Lung microvascular endothelial cell (primary cell): ENCODE measurements around the gene ZNF618. TPM values are rescaled to one million over a fixed set of nuclear protein-coding genes. Genes with fewer than 3 reads are reported as not detected.
"Not testable (repeated sequence)": the region's sequence is repeated elsewhere in the genome, so short reads cannot be mapped to it uniquely, and the experiment has no call there.

Experiments used
- DNase-seq, 2 donors: peaks; one replicate each; pipeline versions ENCODE4 v3.0.0 to v3.0.0-alpha.2; 2010; ENCODE audit warnings: low read depth in 2 of 2
- total RNA-seq: library from RNA; depleted of rRNA; stranded (reverse); fragments of >200 nt; gene quantifications from 2 replicates; pipeline ENCODE4 v1.2.1, GENCODE V29; 2014

The ZNF618 gene
- total RNA-seq, 1 donor from 2014 or later: 6.7 TPM

DNA sequence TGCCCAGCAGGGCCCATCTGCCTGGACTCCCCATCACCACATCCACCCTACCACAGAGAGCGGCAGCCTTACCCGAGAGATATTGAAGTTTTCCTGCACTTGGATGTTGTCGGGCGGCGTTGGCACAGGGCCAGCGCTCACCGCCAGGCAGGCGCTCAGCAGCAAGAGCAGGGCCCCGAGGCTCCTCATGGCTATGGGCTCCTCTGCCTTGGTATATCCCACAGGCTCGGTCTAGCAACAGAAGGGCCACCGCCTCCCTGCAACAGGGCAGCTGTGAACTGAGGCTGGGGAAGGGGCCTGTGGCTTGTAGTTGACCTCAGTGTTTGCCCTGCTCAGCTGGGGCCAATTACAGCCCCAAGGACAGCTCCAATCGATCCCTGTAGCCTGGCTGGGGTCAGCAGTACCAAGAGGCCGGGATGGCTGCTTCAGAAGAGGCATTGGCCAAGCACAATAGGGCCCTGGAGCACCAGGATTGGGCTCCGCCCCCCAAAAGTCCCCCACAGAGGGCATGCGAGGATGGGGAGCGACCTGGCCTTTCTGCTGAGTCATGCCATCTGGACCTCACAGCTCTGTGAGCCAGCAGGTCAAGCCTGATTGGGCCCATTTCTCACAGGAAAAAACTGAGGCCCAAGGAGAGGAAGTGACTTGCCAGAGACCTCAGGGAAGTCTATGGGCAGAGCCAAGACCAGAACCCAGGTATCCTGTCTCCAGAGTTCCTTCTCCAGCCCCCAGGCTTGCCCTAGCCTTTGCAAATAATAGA, 202.1 kb downstream of the ZNF618 start, which contains the start of gene AMBP:
Gene AMBP, minus strand, starts transcription at position 280 of the 760 bp plus-strand sequence. Its CDS starts 91 bp downstream, at position 189.
- peak in 1 of 2 donors; percentile 16 for DNase-seq

- no peak for DNase-seq
Observed at GRCh38 chr9:114078781-114079156, 202.7 kb downstream of the ZNF618 start.

GRCh38 chr9:114080195-114080772, 204.2 kb downstream of the ZNF618 start:
- no peak for DNase-seq

- no peak for DNase-seq
Observed at GRCh38 chr9:114080773-114081440, 204.8 kb downstream of the ZNF618 start.

DNA sequence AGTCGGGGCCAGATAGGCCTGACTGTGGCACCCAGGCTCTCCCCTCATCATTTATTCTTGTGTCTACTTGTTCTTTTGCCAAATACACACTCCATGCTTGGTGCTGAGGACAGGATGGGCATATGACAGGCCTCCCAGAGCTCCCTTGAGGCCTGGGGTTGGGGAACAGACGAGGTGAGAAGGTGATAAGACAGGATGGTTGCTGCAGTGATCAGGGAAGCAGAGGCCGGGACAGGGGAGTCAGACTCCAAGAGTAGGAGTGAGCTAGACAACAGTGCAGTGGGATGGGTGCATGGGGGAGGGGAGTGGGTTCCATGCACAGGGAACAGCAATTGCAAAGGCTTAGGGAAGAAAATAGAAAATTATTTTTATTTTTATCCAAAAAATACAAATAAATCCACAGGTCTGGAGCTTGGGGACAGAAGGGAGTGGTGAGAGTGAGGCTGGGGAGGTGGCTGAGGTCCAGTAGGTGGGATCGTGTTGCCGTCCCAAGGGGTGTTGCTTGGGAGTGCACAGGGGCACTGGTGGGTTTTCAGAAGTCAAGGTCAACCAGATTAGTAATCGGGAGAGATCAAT, 205.4 kb downstream of the ZNF618 start:
- no peak for DNase-seq

- DNase-seq: peak; percentile 87 to 90
Observed at GRCh38 chr9:114082017-114082762, 206.1 kb downstream of the ZNF618 start.

DNA sequence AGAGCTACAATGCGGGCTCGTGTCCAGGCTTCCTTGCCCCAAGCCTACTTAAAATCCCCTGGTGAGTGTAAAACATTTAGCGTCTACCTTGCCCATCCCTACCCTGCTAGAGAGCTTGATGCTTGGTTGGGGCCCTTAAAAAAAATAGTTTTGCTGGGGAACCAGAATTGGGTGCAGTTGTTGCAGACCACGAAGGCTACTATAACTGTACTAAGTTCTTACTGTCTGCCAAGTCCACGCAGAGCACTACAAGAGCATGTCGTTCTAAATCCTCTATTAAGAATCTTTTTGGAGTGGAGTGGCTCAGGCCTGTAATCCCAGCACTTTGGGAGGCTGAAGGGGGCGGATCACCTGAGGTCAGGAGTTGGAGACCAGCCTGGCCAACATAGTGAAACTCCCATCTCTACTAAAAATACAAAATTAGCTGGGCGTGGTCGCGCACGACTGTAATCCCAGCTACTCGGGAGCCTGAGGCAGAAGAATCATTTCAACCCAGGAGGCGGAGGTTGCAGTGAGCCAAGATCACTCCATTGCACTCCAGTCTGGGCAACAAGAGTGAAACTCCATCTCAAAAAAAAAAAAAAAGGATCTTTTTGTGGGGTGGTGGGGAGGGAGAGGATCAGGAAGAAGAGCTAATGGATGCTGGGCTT, 206.8 kb downstream of the ZNF618 start:
- DNase-seq: not testable (repeated sequence)

DNA sequence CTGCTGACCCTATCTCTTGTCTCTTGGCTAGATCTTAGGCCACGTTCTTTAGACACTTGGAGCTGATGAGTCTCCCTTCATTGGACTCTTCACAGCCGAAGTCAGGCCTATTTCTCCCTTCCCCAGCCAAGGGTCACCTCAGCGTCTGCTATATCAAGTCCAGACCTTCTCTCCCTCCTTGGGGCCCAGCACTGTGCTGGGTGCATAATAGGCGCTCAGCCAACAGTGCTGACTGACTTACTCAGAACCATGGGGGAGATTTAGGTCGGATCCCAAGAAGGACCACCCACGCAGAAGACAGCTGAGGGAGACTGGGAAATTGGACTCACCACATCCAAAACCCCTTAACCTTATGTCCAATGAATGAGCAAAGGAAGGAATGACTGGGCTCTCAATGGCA, 207.6 kb downstream of the ZNF618 start:
- DNase-seq: no peak

- DNase-seq: no peak
Observed at GRCh38 chr9:114084282-114085073, 208.4 kb downstream of the ZNF618 start.

- no peak for DNase-seq
Observed at GRCh38 chr9:114085387-114085789, 209.3 kb downstream of the ZNF618 start.

- no peak for DNase-seq
Observed at GRCh38 chr9:114086009-114086408, 209.9 kb downstream of the ZNF618 start.

DNA sequence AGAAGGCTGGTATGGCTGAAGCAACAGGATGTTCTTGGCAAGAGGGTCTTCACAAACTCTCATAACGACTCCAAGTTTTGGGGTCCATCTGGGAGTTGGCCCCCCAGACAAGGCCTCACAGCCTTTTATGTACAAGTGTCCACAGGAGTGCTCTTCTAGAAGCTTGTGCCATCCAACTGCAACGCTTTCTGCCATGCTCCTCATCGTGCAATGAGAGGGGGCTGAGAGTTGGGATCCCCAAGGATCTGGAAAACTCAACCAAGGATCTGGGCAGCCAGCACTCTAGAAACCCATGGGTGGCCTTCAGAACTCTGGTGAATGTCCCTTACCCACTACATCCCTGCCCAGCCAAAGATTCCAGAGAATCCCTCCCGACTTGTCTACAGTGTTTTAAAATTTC, 210.5 kb downstream of the ZNF618 start:
- DNase-seq: no peak

DNA sequence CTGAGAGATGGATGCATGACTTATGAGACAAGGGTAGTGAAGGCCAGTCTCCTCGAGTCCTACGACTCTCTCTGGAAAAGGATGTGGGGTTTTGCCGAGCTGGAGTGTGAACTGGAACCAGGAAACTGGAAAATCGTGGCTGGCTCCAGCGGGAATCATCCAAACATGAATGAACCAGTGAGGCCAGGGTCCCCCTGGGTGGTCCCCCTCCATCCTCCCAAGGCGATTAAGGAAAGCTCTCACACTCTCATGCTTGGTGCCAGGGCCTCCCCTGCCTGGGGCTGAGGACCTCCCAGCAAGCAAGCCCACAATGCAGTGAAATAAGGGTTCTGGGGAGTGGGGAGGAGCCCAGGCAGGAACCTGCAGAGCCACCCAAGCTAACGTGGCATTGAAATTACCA, 211.6 kb downstream of the ZNF618 start:
- DNase-seq: no peak

- no peak for DNase-seq
Observed at GRCh38 chr9:114088571-114089170, 212.6 kb downstream of the ZNF618 start.

DNA sequence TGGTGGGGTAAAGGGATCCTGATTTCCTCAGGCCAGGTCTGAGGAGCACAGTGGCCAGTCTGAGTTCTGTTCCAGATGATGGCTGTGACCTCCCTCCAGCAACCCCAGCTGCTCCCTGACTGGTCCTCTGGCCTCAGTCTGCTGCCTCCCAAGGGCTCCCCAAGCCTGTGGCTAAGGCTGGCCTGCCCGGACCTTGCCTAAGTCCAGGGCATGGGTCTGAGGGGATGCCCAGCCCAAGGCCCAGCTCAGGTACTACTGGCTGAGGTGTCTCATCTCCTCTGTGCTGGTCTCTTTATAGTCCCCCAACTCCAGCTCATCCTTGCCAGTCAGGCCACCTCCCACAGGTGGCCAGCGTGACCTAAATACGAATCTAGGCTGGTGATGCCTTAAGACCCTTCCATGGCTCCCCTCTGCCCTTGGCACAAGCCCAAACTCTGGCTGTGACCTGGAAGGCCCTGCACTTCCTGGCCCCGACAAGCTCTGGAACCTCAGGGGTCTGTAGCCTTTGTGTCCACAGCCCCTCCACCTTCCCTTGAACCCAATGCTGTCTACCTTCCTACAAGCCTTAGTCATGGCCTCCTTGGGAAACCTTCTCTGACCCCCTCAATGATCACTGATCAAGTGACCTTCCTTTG, 213.2 kb downstream of the ZNF618 start:
- DNase-seq: no peak

- DNase-seq: no peak
Observed at GRCh38 chr9:114090798-114091197, 214.7 kb downstream of the ZNF618 start.

DNA sequence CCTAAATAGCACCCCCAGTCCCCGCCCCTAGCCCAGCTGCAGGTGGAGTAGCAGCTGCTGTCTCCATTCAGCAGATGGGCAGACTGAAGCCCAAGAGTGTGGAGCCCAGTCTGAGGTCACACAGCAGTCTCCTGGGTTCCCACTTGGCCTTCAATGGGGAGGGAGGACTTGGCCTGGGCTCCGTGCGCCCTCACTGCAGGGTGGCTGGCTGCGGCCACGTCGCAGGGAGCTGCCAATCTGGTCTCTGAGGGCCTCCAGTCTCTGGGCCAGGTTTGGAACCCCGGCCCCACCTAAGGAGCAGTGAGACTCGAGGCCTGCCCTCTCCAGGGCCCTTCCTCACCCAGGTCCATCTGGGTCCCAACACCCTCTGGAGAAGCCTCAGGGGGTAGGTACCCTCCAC, 215.6 kb downstream of the ZNF618 start:
- no peak for DNase-seq

DNA sequence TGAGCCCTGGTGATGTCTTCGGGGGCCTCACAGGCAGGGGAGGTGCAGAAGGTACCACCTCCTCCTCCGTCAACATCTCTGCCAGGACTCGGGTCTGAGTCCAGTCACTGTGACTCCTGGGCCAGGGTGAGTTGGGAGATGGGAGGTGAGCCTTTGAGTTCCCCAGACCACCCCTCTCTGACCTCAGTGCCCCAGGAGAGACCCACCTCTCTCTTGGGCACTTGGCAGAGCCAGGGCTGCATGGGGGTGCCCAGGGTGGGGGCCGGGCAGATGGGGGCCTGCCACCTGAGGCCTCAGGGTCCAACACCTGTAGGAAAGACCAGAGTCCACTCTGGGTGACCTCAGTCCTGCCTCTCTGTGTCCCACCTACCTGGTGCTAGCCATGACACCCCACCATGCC, 216.2 kb downstream of the ZNF618 start:
- no peak for DNase-seq

DNA sequence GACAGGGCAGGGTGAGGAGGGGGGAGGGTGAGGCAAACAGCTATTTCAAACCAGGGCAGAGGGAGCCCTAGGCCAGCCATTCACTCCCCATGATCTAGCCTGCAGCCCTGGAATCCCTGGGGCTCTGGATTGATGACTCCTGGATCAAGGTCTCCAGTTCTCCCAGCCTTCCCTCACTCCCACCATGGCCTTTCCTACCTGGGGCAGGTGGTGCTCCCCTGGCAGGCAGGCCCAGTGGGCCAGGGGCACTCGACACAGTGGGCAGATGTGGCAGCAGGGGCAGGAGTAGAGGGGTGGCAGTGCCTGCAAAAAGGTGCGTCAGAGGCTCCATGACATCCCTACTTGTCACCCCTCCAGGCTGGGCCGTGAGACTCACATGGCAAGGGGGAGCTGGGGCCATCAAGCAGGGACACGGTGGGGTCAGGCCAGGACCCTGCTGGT, 216.9 kb downstream of the ZNF618 start:
- DNase-seq: no peak
